AG04449 (cell line): ENCODE data around the gene COPS3.
"Not testable (repeated sequence)": the region's sequence is repeated elsewhere in the genome, so short reads cannot be mapped to it uniquely, and the experiment has no call there.

Experiments
- CTCF ChIA-PET: fragments of 350-600 bp; formaldehyde crosslinking; extraction: SDS; loops from one replicate; lab custom pipeline; 2021; ENCODE audit warnings: antibody characterized with exemption; lab: Yijun Ruan, JAX
- POLR2A ChIA-PET: fragments of 400-600, 350-600 bp; formaldehyde crosslinking; extraction: SDS; loops from one replicate; lab custom pipeline; 2020; ENCODE audit warnings: antibody characterized with exemption, inconsistent platforms; lab: Yijun Ruan, JAX
- DNase-seq: peaks from one replicate; pipeline ENCODE4 v3.0.0-alpha.2; 2010; ENCODE audit warnings: low read depth, low spot score
- H3K4me3 ChIP-seq: 2 replicates; pipeline ENCODE4 v1.5.1; 2011; ENCODE audit warnings: low read depth, mild to moderate bottlenecking, control low read depth, low read length
- CTCF ChIP-seq: IDR thresholded peaks from one replicate; pipeline ENCODE4 v1.5.1; 2011; ENCODE audit warnings: mild to moderate bottlenecking, moderate library complexity, low read length, control low read depth, inconsistent platforms; ENCODE audit not compliant: insufficient read depth; ENCODE audit errors: missing control alignments

Gene COPS3

GRCh38 chr17:17303847-17304490 lies 22.9 kb upstream of the COPS3 start:
- TF ChIP-seq CTCF, result no peak
- ChIA-PET CTCF (interaction anchor here (1.0 to 1.3 kb wide), 2 partner anchors 9 to 52 kb away, joined by 3 to 7 read pairs; no protein-coding TSS in a partner anchor), POLR2A (no interaction called here)
- no peak for DNase-seq
- peak overlapping the region; percentile 59 for H3K4me3 ChIP-seq

- ChIA-PET POLR2A (no interaction called here), CTCF (no interaction called here)
- H3K4me3 ChIP-seq, result peak within 1 kb of the TSS; percentile 59
- TF ChIP-seq CTCF, result no peak
- no peak for DNase-seq
Observed at GRCh38 chr17:17303010-17303846, 22.2 kb upstream of the COPS3 start, which contains the start of gene NT5M. Gene NT5M, plus strand, starts transcription at chr17:17303373. Its CDS starts 178 bp downstream, at chr17:17303551.

GRCh38 chr17:17301659-17302058 lies 20.6 kb upstream of the COPS3 start:
- H3K4me3 ChIP-seq, CTCF ChIA-PET: not testable (repeated sequence)

GRCh38 chr17:17300624-17301568 lies 19.9 kb upstream of the COPS3 start:
- ChIA-PET CTCF (no interaction called here), POLR2A (no interaction called here)
- no peak for DNase-seq
- TF ChIP-seq CTCF, result no peak
- peak overlapping the region; percentile 3; the same call in 1 of the 2 replicates for H3K4me3 ChIP-seq

More at GRCh38 chr17:17301659-17302058, 20.6 kb upstream of the COPS3 start:
- POLR2A ChIA-PET, DNase-seq: not testable (repeated sequence)

- no peak overlapping the region for H3K4me3 ChIP-seq
- CTCF ChIA-PET, result no interaction called here
- no peak for TF ChIP-seq CTCF
- POLR2A ChIA-PET, result interaction anchor here (1.0 kb wide), 1 partner anchor 17 kb away, joined by 3 read pairs; the partner anchor contains the start of gene COPS3
- no peak for DNase-seq
Observed at GRCh38 chr17:17298108-17298507, 17.1 kb upstream of the COPS3 start.

- H3K4me3 ChIP-seq, result no peak overlapping the region
- ChIA-PET POLR2A (interaction anchor here (1.0 kb wide), 1 partner anchor 16 kb away, joined by 3 read pairs; the partner anchor contains the start of gene COPS3), CTCF (interaction anchor here (0.7 kb wide), 1 partner anchor 16 kb away, joined by 3 read pairs; the partner anchor contains the start of gene COPS3)
- DNase-seq, result peak; percentile 42
- no peak for TF ChIP-seq CTCF
Observed at GRCh38 chr17:17297217-17297616, 16.2 kb upstream of the COPS3 start.
